ENCODE measurements around the gene SUV39H1.

DNA sequence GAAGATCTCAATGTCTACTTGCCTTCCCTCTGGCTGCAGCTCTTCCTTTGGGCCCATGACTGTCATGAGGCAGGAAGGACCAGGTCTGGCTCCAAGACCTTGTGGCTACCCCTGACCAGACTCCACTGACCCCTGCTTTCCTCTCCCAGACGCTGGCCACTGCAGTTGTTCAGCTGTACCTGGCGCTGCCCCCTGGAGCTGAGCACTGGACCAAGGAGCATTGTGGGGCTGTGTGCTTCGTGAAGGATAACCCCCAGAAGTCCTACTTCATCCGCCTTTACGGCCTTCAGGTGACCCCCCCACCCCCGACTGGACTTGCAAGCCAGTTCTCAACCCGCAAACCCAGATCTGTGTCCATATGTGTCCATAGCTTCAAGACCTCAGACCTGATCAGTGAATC is 12.4 kb upstream of the SUV39H1 start:
- TF ChIP-seq CTCF (IDR thresholded peaks at IDR 0.05) (no peak), POLR2A (IDR thresholded peaks at IDR 0.05) (no peak)
